Ectodermal cell (in vitro differentiated cells): ENCODE results near the gene DNHD1.

ENCODE experiments used
- H3K27ac ChIP-seq: 2 replicates; pipeline ENCODE4 v1.7.0; 2013; ENCODE audit warnings: mild to moderate bottlenecking, low read depth, low read length; ENCODE audit not compliant: insufficient read depth, poor library complexity, severe bottlenecking
- H3K27me3 ChIP-seq: 2 replicates; pipeline ENCODE4 v1.7.0; 2013; ENCODE audit warnings: mild to moderate bottlenecking, low read length; ENCODE audit not compliant: insufficient read depth, control insufficient read depth, poor library complexity, severe bottlenecking
- H3K36me3 ChIP-seq: one replicate; pipeline ENCODE4 v1.7.0; 2013; ENCODE audit warnings: low read length; ENCODE audit not compliant: control insufficient read depth, insufficient read depth
- H3K4me1 ChIP-seq: one replicate; pipeline ENCODE4 v1.7.0; 2013; ENCODE audit warnings: low read length; ENCODE audit not compliant: control insufficient read depth, insufficient read depth
- H3K4me3 ChIP-seq: 2 replicates; pipeline ENCODE4 v1.7.0; 2013; ENCODE audit warnings: low read depth, low read length, control low read depth; ENCODE audit not compliant: insufficient read depth
- H3K9me3 ChIP-seq: 2 replicates; pipeline ENCODE4 v1.7.0; 2013; ENCODE audit warnings: mild to moderate bottlenecking, low read length, moderate library complexity; ENCODE audit not compliant: control insufficient read depth
- WGBS, 2 experiments: methylation state at CpG; one replicate each; pipeline ENCODE4 v1.1.7; 2013; ENCODE audit warnings: missing lambda C conversion rate in 2 of 2; 5-methylcytosine and 5-hydroxymethylcytosine counted together

DNHD1 gene

GRCh38 chr11:6599881-6600390 is 102.9 kb downstream of the DNHD1 start:
- Histone ChIP-seq H3K9me3 (no peaks in the 10 kb centered on the region), H3K27ac (no peak overlapping the region), H3K27me3 (no peaks in the 10 kb centered on the region), H3K4me1 (peaks cover 12% of the 10 kb centered on the region), H3K36me3 (peaks cover 21% of the 10 kb centered on the region), H3K4me3 (no peak overlapping the region)
- WGBS, 2 experiments, result 94% methylated on average over 2 of the region's 2 CpGs

- Histone ChIP-seq H3K4me1 (peaks cover 18% of the 10 kb centered on the region), H3K36me3 (peaks cover 21% of the 10 kb centered on the region), H3K27ac (no peak overlapping the region), H3K27me3 (no peaks in the 10 kb centered on the region), H3K9me3 (no peaks in the 10 kb centered on the region), H3K4me3 (no peak overlapping the region)
- WGBS, 2 experiments, result 95 to 98% methylated on average over 13 of the region's 13 CpGs
Observed at GRCh38 chr11:6601041-6601461, 104.0 kb downstream of the DNHD1 start.

- Histone ChIP-seq H3K9me3 (no peaks in the 10 kb centered on the region), H3K27me3 (no peaks in the 10 kb centered on the region), H3K4me3 (peak overlapping the region; percentile 57), H3K27ac (no peak overlapping the region), H3K4me1 (peaks cover 26% of the 10 kb centered on the region), H3K36me3 (peaks cover 21% of the 10 kb centered on the region)
- 75 to 76% methylated on average over 6 to 7 of the region's 7 CpGs for WGBS, 2 experiments
Observed at GRCh38 chr11:6602096-6602940, 105.2 kb downstream of the DNHD1 start.

- H3K4me3 ChIP-seq, result peak within 1 kb of the TSS; percentile 57
- peaks cover 27% of the 10 kb centered on the region for H3K36me3 ChIP-seq
- 0% methylated on average over 72 of the region's 72 CpGs for WGBS, 2 experiments
- H3K27ac ChIP-seq, result peak within 1 kb of the TSS; percentile 86
- peaks cover 26% of the 10 kb centered on the region for H3K4me1 ChIP-seq
- H3K9me3 ChIP-seq, result no peaks in the 10 kb centered on the region
- no peaks in the 10 kb centered on the region for H3K27me3 ChIP-seq
Observed at GRCh38 chr11:6603287-6604080, 106.4 kb downstream of the DNHD1 start, which contains the start of the genes ILK and RRP8. ILK (plus strand) TSS chr11:6603774; CDS start chr11:6604272, 498 bp downstream. RRP8 (minus strand) TSS chr11:6603616; CDS start chr11:6603502, 114 bp downstream.

- 0% methylated on average over 20 of the region's 20 CpGs for WGBS, 2 experiments
- H3K9me3 ChIP-seq, result no peaks in the 10 kb centered on the region
- H3K27ac ChIP-seq, result peak overlapping the region; percentile 86
- H3K4me3 ChIP-seq, result peak overlapping the region; percentile 57
- peaks cover 32% of the 10 kb centered on the region for H3K36me3 ChIP-seq
- no peaks in the 10 kb centered on the region for H3K27me3 ChIP-seq
- H3K4me1 ChIP-seq, result peaks cover 26% of the 10 kb centered on the region
Observed at GRCh38 chr11:6604081-6604626, 107.1 kb downstream of the DNHD1 start.

- peaks cover 26% of the 10 kb centered on the region for H3K4me1 ChIP-seq
- H3K36me3 ChIP-seq, result peaks cover 32% of the 10 kb centered on the region
- no peak overlapping the region for H3K27ac ChIP-seq
- no peaks in the 10 kb centered on the region for H3K9me3 ChIP-seq
- H3K27me3 ChIP-seq, result no peaks in the 10 kb centered on the region
- H3K4me3 ChIP-seq, result peak overlapping the region; percentile 57
- WGBS, 2 experiments, result 64 to 71% methylated on average over 3 of the region's 3 CpGs
Observed at GRCh38 chr11:6604790-6605189, 107.7 kb downstream of the DNHD1 start.

- peaks cover 32% of the 10 kb centered on the region for H3K36me3 ChIP-seq
- no peaks in the 10 kb centered on the region for H3K27me3 ChIP-seq
- H3K4me3 ChIP-seq, result peak overlapping the region; percentile 14
- peaks cover 31% of the 10 kb centered on the region for H3K4me1 ChIP-seq
- peak overlapping the region; percentile 52 for H3K27ac ChIP-seq
- no peaks in the 10 kb centered on the region for H3K9me3 ChIP-seq
- WGBS, 2 experiments, result 26 to 28% methylated on average over 11 of the region's 11 CpGs
Observed at GRCh38 chr11:6606471-6607189, 109.5 kb downstream of the DNHD1 start.

GRCh38 chr11:6607190-6607795 is 110.2 kb downstream of the DNHD1 start:
- peaks cover 32% of the 10 kb centered on the region for H3K36me3 ChIP-seq
- H3K4me3 ChIP-seq, result no peak overlapping the region
- H3K9me3 ChIP-seq, result no peaks in the 10 kb centered on the region
- H3K4me1 ChIP-seq, result peaks cover 27% of the 10 kb centered on the region
- no peaks in the 10 kb centered on the region for H3K27me3 ChIP-seq
- H3K27ac ChIP-seq, result no peak overlapping the region

GRCh38 chr11:6608011-6608410 is 110.9 kb downstream of the DNHD1 start:
- peaks cover 22% of the 10 kb centered on the region for H3K4me1 ChIP-seq
- whole genome bisulfite sequencing, 2 experiments, result 96 to 97% methylated on average over 9 of the region's 9 CpGs
- no peak overlapping the region for H3K27ac ChIP-seq
- peaks cover 32% of the 10 kb centered on the region for H3K36me3 ChIP-seq
- H3K27me3 ChIP-seq, result no peaks in the 10 kb centered on the region
- H3K9me3 ChIP-seq, result no peaks in the 10 kb centered on the region
- H3K4me3 ChIP-seq, result no peak overlapping the region
